Breast epithelium (tissue), 3 donors: ENCODE data around the gene SS18.

ENCODE experiments used
- POLR2A ChIP-seq: fragments of 450-650 bp; IDR thresholded peaks from one replicate; pipeline ENCODE4 v1.6.1; 2016; ENCODE audit warnings: antibody characterized with exemption, mild to moderate bottlenecking, moderate library complexity
- TF ChIP-seq, protein P1 (sequence below), 3 donors: fragments of 450-650 bp; IDR thresholded peaks; one replicate each; pipeline ENCODE4 v1.5.1; 2016 to 2017; ENCODE audit warnings: antibody characterized with exemption in 3 of 3, mild to moderate bottlenecking in 3 of 3, moderate library complexity in 3 of 3

GRCh38 chr18:26071725-26072124 lies 18.7 kb downstream of the SS18 start:
- TF ChIP-seq, protein P1, sequence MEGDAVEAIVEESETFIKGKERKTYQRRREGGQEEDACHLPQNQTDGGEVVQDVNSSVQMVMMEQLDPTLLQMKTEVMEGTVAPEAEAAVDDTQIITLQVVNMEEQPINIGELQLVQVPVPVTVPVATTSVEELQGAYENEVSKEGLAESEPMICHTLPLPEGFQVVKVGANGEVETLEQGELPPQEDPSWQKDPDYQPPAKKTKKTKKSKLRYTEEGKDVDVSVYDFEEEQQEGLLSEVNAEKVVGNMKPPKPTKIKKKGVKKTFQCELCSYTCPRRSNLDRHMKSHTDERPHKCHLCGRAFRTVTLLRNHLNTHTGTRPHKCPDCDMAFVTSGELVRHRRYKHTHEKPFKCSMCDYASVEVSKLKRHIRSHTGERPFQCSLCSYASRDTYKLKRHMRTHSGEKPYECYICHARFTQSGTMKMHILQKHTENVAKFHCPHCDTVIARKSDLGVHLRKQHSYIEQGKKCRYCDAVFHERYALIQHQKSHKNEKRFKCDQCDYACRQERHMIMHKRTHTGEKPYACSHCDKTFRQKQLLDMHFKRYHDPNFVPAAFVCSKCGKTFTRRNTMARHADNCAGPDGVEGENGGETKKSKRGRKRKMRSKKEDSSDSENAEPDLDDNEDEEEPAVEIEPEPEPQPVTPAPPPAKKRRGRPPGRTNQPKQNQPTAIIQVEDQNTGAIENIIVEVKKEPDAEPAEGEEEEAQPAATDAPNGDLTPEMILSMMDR (IDR thresholded peaks at IDR 0.05): no peak
- TF ChIP-seq POLR2A: no peak
